Peyer's patch (tissue), 4 donors: Measurements from ENCODE around the gene ACIN1. TPM values are rescaled to one million over a fixed set of nuclear protein-coding genes. Genes with fewer than 3 reads are reported as not detected.
A peak's percentile ranks its signal among the peaks of the same experiment; 100 is the strongest.

Experiments
- DNase-seq, 3 donors: peaks; one replicate each; pipeline ENCODE4 v3.0.0-alpha.2; 2017 to 2019
- H3K27ac ChIP-seq, 4 donors: fragments of 200-600 bp; sonication (generic); one replicate each; pipeline ENCODE4 v1.5.1; 2016 to 2019
- H3K27me3 ChIP-seq, 2 donors: fragments of 200-600 bp; sonication (generic); one replicate each; pipeline ENCODE4 v1.5.1; 2019
- H3K36me3 ChIP-seq, 3 donors: fragments of 200-600 bp; sonication (generic); one replicate each; pipeline ENCODE4 v1.5.1; 2016 to 2019
- H3K4me1 ChIP-seq, 4 donors: fragments of 200-600 bp; sonication (generic); one replicate each; pipeline ENCODE4 v1.5.1; 2016 to 2019
- H3K4me3 ChIP-seq, 4 donors: fragments of 200-600 bp; sonication (generic); 1 replicate in 3 of 4; 2 replicates in 1 of 4; pipeline ENCODE4 v1.5.1; 2016 to 2019; ENCODE audit warnings: mild to moderate bottlenecking in 1 of 4
- H3K9me3 ChIP-seq, 4 donors: fragments of 200-600 bp; sonication (generic); one replicate each; pipeline ENCODE4 v1.5.1; 2016 to 2019; ENCODE audit warnings: mild to moderate bottlenecking in 1 of 4
- CTCF ChIP-seq, 6 experiments: fragments of 450-650 bp in 4 of 6; fragments of 200-600 bp in 2 of 6; sonication (generic) in 1 of 6; IDR thresholded peaks; one replicate each; pipeline ENCODE4 v1.5.1; 2017 to 2019; ENCODE audit warnings: antibody characterized with exemption in 6 of 6, mild to moderate bottlenecking in 3 of 6, moderate library complexity in 1 of 6
- POLR2A ChIP-seq, 2 donors: fragments of 450-650 bp; IDR thresholded peaks; one replicate each; pipeline ENCODE4 v1.5.1; 2017; ENCODE audit warnings: antibody characterized with exemption in 2 of 2, mild to moderate bottlenecking in 2 of 2, moderate library complexity in 2 of 2
- total RNA-seq, 4 donors: library from RNA; depleted of rRNA; stranded (reverse); fragments of >200 nt; gene quantifications; one replicate each; pipeline ENCODE4 v1.1.0, GENCODE V29; 2016

The ACIN1 gene
- total RNA-seq, 4 donors from 2014 or later = 130 to 281 (median 238) TPM

GRCh38 chr14:23062002-23062401, 32.9 kb downstream of the ACIN1 start:
- peak in 2 of 3 donors; percentile 36 to 66 for DNase-seq
- H3K27ac ChIP-seq = no peak overlapping the region
- H3K36me3 ChIP-seq = peaks cover 0 to 84% (median 10%) of the 10 kb centered on the region in 3 donors
- H3K4me1 ChIP-seq = peaks cover 0 to 3% (median 1%) of the 10 kb centered on the region in 4 donors
- TF ChIP-seq POLR2A (IDR thresholded peaks at IDR 0.05) (no peak), CTCF (IDR thresholded peaks at IDR 0.05) (no peak)
- H3K4me3 ChIP-seq = no peak overlapping the region
- no peaks in the 10 kb centered on the region for H3K27me3 ChIP-seq
- H3K9me3 ChIP-seq = no peaks in the 10 kb centered on the region

GRCh38 chr14:23060536-23061260, 34.2 kb downstream of the ACIN1 start:
- TF ChIP-seq CTCF (IDR thresholded peaks at IDR 0.05) (no peak), POLR2A (IDR thresholded peaks at IDR 0.05) (no peak)
- H3K9me3 ChIP-seq = no peaks in the 10 kb centered on the region
- no peaks in the 10 kb centered on the region for H3K27me3 ChIP-seq
- peaks cover 0 to 13% (median 6%) of the 10 kb centered on the region in 4 donors for H3K4me1 ChIP-seq
- H3K4me3 ChIP-seq = no peak overlapping the region
- H3K36me3 ChIP-seq = peaks cover 0 to 71% (median 10%) of the 10 kb centered on the region in 3 donors
- peak in 2 of 3 donors; percentile 31 to 33 for DNase-seq
- no peak overlapping the region for H3K27ac ChIP-seq

GRCh38 chr14:23058654-23059504, 36.1 kb downstream of the ACIN1 start:
- no peak overlapping the region for H3K27ac ChIP-seq
- H3K27me3 ChIP-seq = no peaks in the 10 kb centered on the region
- no peak for TF ChIP-seq CTCF (IDR thresholded peaks at IDR 0.05)
- no peak for TF ChIP-seq POLR2A (IDR thresholded peaks at IDR 0.05)
- no peak overlapping the region for H3K4me3 ChIP-seq
- H3K9me3 ChIP-seq = no peaks in the 10 kb centered on the region
- peak in 2 of 3 donors; percentile 48 to 50 for DNase-seq
- H3K36me3 ChIP-seq = peaks cover 0 to 52% (median 10%) of the 10 kb centered on the region in 3 donors
- H3K4me1 ChIP-seq = peaks cover 0 to 13% (median 6%) of the 10 kb centered on the region in 4 donors

- peak overlapping the region; percentile 55 to 81 (median 66) for H3K4me3 ChIP-seq
- TF ChIP-seq POLR2A (IDR thresholded peaks at IDR 0.05) (peak in 1 of 2 donors; percentile 22), CTCF (IDR thresholded peaks at IDR 0.05) (peak; percentile 86 to 98 (median 94))
- H3K27ac ChIP-seq = peak overlapping the region; percentile 32 to 70 (median 66)
- peaks cover 0 to 13% (median 6%) of the 10 kb centered on the region in 4 donors for H3K4me1 ChIP-seq
- peak; percentile 82 to 95 (median 93) for DNase-seq
- peaks cover 0 to 44% (median 7%) of the 10 kb centered on the region in 3 donors for H3K36me3 ChIP-seq
- no peaks in the 10 kb centered on the region for H3K9me3 ChIP-seq
- no peaks in the 10 kb centered on the region for H3K27me3 ChIP-seq
These were observed 36.9 kb downstream of the ACIN1 start for GRCh38 chr14:23057757-23058653.
